Nephron (organoid): ENCODE data around the gene SLC43A1.

Experiments used
- H3K27ac Mint-ChIP-seq, 3 experiments: 2 replicates each; pipeline ENCODE4 v1.8.0; 2020; ENCODE audit warnings: mixed read lengths in 3 of 3, mild to moderate bottlenecking in 2 of 3, moderate library complexity in 1 of 3
- H3K27me3 Mint-ChIP-seq: 2 replicates; pipeline ENCODE4 v1.8.0; 2021; ENCODE audit warnings: low read depth, mild to moderate bottlenecking, moderate library complexity, mixed read lengths
- H3K36me3 Mint-ChIP-seq: 2 replicates; pipeline ENCODE4 v1.8.0; 2020; ENCODE audit warnings: low read depth, mixed read lengths
- H3K4me1 Mint-ChIP-seq: 2 replicates; pipeline ENCODE4 v1.8.0; 2020; ENCODE audit warnings: mixed read lengths
- H3K4me3 Mint-ChIP-seq, 3 experiments: 2 replicates each; pipeline ENCODE4 v1.8.0; 2020; ENCODE audit warnings: mild to moderate bottlenecking in 3 of 3, mixed read lengths in 3 of 3, moderate library complexity in 2 of 3
- H3K9me3 Mint-ChIP-seq: 2 replicates; pipeline ENCODE4 v1.8.0; 2020; ENCODE audit warnings: mixed read lengths
- CTCF ChIP-seq, 3 experiments: fragments of 200-600 bp; sonication (generic); IDR thresholded peaks; one replicate each; pipeline ENCODE4 v1.5.0; 2021; ENCODE audit warnings: antibody characterized with exemption in 3 of 3; ENCODE audit not compliant: unreplicated experiment in 3 of 3

The SLC43A1 gene

DNA sequence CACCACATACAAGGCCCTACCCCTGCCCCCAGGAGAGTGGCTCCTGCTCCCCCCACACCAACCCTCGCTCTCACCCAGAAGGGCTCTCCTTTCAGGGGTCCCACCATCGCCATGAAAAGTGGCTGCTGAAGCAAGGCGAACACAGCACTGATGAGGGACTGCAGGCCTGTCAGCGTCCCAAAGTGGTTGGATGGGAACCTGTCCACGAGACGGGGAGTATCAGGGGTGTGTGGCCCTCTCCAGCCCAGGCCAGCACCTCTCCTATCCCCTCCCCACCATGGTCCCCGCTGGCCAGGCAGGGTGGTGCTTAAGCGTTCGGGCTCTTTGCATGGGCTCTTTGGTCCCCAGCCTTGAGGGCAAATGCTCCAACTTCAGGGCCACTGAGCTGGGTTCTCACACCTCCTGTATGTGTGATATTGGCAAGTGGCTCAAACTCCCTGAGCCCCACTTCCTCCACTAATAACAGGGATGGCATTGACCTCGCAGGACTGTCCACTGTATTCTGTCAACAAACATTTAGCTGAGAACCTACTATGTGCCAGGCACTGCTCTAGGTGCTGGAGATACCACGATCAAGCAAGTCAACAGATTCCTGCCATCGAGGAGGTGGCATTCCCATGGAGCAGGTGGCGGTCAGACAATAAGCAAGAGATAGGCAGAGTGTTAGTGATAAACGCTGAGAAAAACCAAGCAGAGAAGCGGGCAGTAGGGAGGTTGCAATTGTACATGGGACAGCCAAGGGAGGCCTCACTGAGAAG lies 28.3 kb downstream of the SLC43A1 start:
- Mint-ChIP-seq H3K9me3 (no peaks in the 10 kb centered on the region), H3K4me3 (no peak overlapping the region), H3K27me3 (peaks cover 14% of the 10 kb centered on the region), H3K4me1 (peaks cover 24% of the 10 kb centered on the region), H3K36me3 (no peaks in the 10 kb centered on the region), H3K27ac (peak overlapping the region in 1 of 3 experiments; percentile 20)
- no peak for TF ChIP-seq CTCF (IDR thresholded peaks at IDR 0.05; ENCODE audit: unreplicated experiment in 3 of 3)

DNA sequence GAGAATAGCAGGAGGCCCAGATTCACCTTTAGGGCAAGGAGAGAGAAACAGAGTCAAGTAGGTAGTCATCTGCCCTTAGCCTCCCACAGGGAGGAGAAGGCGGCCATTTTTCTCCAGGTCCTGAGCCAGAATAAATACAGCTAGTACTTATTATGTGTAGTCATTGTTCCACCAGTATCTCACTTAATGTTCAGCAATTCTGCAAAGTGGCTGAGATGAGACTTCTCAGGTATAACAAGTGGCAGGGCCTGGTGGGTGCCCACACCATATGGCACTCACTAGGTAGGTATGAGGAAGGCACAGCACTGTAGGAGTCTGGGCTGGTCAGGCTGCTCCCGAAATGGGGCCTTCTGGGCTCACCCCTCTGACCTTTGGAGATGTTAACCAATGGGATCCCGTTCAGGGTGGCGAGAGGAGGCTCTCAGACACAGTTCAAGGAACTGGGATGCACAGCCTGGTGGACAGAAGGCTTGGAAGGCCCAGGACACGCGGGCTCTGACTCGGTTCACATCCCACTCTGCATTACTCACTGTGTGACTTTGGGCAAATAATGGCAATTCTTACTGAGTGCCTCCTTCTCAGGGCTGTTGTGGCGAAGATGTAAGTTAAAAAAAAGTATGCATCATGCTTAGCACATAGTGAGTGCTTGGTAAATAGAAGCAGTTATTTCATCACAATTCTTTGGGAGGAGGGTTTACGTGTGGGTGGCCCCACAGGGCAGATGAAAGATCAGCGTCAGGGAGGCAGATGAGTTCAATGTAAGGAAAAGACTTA lies 30.1 kb downstream of the SLC43A1 start:
- H3K27me3 Mint-ChIP-seq = peaks cover 32% of the 10 kb centered on the region
- H3K9me3 Mint-ChIP-seq = no peaks in the 10 kb centered on the region
- TF ChIP-seq CTCF (IDR thresholded peaks at IDR 0.05; ENCODE audit: unreplicated experiment in 3 of 3) = no peak
- no peak overlapping the region for H3K27ac Mint-ChIP-seq
- H3K4me1 Mint-ChIP-seq = peaks cover 22% of the 10 kb centered on the region
- no peaks in the 10 kb centered on the region for H3K36me3 Mint-ChIP-seq
- no peak overlapping the region for H3K4me3 Mint-ChIP-seq

DNA sequence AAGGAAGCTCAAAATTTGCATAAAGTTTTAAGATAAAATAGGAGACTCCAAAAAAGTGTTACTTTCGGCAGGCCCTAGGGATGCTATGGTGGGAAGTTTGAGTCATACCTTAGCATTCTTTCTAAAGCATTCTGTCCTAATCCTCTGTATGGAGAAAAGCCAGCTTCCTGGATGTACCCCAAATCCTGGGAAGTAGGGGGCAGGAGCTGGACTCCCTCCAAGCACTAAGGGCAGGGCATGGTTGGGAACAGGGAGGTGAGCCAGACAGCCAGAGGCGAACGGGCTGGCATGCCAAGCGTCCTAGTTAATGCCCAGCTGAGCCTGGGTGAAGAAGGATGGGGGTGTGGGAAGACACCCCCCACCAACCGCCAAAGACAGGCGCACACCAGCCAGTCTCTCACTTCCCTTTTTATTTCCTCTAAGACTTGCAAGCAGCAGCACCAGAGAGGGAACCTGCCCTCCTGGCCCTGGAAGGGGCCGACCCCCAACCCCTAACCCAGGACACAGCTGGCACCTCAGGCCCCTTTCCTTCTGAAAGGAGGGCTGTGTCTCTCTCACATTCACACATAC lies 31.3 kb downstream of the SLC43A1 start:
- no peak for TF ChIP-seq CTCF (IDR thresholded peaks at IDR 0.05; ENCODE audit: unreplicated experiment in 3 of 3)
- Mint-ChIP-seq H3K27ac (no peak overlapping the region), H3K4me1 (peaks cover 23% of the 10 kb centered on the region), H3K36me3 (no peaks in the 10 kb centered on the region), H3K27me3 (peaks cover 43% of the 10 kb centered on the region), H3K4me3 (no peak overlapping the region), H3K9me3 (no peaks in the 10 kb centered on the region)

- H3K27ac Mint-ChIP-seq = no peak overlapping the region
- H3K4me3 Mint-ChIP-seq = peak overlapping the region; percentile 62 to 79 (median 75)
- TF ChIP-seq CTCF (IDR thresholded peaks at IDR 0.05; ENCODE audit: unreplicated experiment in 3 of 3) = no peak
- peaks cover 18% of the 10 kb centered on the region for H3K4me1 Mint-ChIP-seq
- H3K36me3 Mint-ChIP-seq = no peaks in the 10 kb centered on the region
- H3K9me3 Mint-ChIP-seq = no peaks in the 10 kb centered on the region
- H3K27me3 Mint-ChIP-seq = peaks cover 49% of the 10 kb centered on the region
These were observed 32.0 kb downstream of the SLC43A1 start for GRCh38 chr11:57483562-57483918.

DNA sequence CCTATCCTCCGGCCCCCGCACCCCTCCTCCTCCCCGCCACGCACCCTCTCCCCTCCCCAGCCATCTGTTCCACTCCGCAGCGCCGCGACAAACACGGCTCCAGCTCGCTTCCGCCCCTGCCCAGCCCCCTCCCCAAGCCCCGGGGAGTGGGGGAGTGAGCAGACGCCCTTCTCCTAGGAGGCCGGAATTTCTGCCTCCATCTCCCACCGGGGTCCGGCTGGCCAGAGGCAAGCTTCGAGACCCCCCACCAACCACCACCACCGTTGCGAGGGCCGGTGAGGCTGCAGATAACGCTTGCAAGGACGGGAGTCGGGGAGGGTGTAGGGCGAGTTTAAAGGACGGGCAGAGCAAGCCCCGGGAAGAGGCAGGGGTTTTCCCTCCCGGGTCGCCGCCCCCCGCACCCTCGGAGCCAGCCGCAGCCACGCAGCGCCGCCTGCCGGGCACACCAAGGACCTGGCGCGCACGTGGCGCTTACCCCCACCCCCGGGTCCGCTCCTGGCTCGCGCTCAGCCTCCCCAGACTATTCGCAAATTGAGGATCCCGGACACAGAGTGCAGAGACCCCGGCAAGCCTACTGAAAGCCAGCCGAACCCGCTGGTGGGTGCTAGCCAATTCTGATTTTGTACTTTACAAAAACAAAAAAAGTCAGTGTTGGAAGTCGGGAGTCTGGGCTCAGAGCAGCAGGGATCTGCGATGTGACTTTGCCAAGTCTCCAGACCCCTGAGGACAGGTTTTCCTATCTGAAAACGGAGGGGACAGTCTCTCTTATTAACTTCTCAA lies 32.5 kb downstream of the SLC43A1 start:
- Mint-ChIP-seq H3K27ac (no peak overlapping the region), H3K4me1 (peaks cover 13% of the 10 kb centered on the region), H3K27me3 (peaks cover 54% of the 10 kb centered on the region), H3K36me3 (no peaks in the 10 kb centered on the region), H3K4me3 (peak overlapping the region; percentile 62 to 79 (median 75)), H3K9me3 (no peaks in the 10 kb centered on the region)
- peak; percentile 73 to 79 (median 76) for TF ChIP-seq CTCF (IDR thresholded peaks at IDR 0.05; ENCODE audit: unreplicated experiment in 3 of 3)
